Activated CD8-positive, alpha-beta memory T cell treated with anti-CD3 and anti-CD28 coated beads, Interleukin-2, amount 10 ng/mL, durations not matched to agents 7 days and 5 days (primary cell): ENCODE results near the gene KCNAB2. TPM values are rescaled to one million over a fixed set of nuclear protein-coding genes. Genes with fewer than 3 reads are reported as not detected.

Source experiments
- ATAC-seq: fragments of 150-1000 bp; cut with Tn5 transposase; one replicate; pipeline ENCODE4 v1.10.0; 2021; ENCODE audit warnings: moderate library complexity
- CTCF ChIA-PET: fragments of 350-600 bp; sonication (Branson Sonifier 250); formaldehyde crosslinking; loops from one replicate; lab custom pipeline; 2021; ENCODE audit warnings: antibody characterized with exemption; lab: Charles Lee
- DNase-seq: peaks from one replicate; pipeline ENCODE4 v3.0.0-alpha.2; 2020
- H3K27ac Mint-ChIP-seq: one replicate; pipeline ENCODE4 v1.8.0; 2021; ENCODE audit warnings: mild to moderate bottlenecking, mixed read lengths
- H3K27me3 Mint-ChIP-seq: one replicate; pipeline ENCODE4 v1.8.0; 2021; ENCODE audit warnings: mixed read lengths
- H3K36me3 Mint-ChIP-seq: one replicate; pipeline ENCODE4 v1.8.0; 2021; ENCODE audit warnings: mild to moderate bottlenecking, mixed read lengths
- H3K4me1 Mint-ChIP-seq: one replicate; pipeline ENCODE4 v1.8.0; 2021; ENCODE audit warnings: mixed read lengths
- H3K4me3 Mint-ChIP-seq: one replicate; pipeline ENCODE4 v1.8.0; 2021; ENCODE audit warnings: mild to moderate bottlenecking, moderate library complexity, mixed read lengths
- H3K9me3 Mint-ChIP-seq: one replicate; pipeline ENCODE4 v1.8.0; 2022; ENCODE audit warnings: low read depth, mixed read lengths
- total RNA-seq, 2 experiments: library from RNA; stranded (reverse); gene quantifications; one replicate each; pipeline ENCODE4 v1.2.3, GENCODE V29; 2021

Gene KCNAB2
- total RNA-seq, 2 experiments from 2014 or later = 248 to 368 TPM

DNA sequence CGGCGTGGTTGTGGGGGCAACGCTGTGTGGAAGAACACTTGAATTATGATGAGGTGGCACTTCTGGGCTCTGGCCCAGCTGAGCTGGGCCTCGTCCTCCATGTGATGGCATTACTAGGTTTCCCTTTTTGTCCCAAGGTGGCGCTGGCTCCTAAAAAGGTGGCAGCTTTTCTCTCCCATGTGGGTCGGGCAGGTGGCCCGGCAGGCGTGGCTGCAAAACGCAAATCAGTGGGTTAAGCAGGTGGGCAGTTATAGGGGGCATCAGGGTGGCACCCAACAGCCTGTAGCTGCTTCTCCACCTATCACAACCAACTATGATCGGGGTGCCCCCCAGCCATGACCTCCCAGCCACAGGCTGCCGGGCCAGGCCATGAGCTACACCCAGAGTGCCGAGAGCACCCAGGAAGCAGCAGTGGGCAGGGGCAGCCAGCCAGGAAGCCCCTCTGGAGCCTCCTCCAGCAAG is 59.6 kb downstream of the KCNAB2 start:
- ATAC-seq (no peak), DNase-seq (no peak)
- H3K36me3 Mint-ChIP-seq = no peaks in the 10 kb centered on the region
- H3K9me3 Mint-ChIP-seq = no peaks in the 10 kb centered on the region
- no peak overlapping the region for H3K4me3 Mint-ChIP-seq
- H3K27me3 Mint-ChIP-seq = no peaks in the 10 kb centered on the region
- no peak overlapping the region for H3K27ac Mint-ChIP-seq
- H3K4me1 Mint-ChIP-seq = no peaks in the 10 kb centered on the region
- CTCF ChIA-PET = interaction anchor here (1.1 kb wide), 1 partner anchor 101 kb away, joined by 3 read pairs; the partner anchor contains the start of gene RNF207

DNA sequence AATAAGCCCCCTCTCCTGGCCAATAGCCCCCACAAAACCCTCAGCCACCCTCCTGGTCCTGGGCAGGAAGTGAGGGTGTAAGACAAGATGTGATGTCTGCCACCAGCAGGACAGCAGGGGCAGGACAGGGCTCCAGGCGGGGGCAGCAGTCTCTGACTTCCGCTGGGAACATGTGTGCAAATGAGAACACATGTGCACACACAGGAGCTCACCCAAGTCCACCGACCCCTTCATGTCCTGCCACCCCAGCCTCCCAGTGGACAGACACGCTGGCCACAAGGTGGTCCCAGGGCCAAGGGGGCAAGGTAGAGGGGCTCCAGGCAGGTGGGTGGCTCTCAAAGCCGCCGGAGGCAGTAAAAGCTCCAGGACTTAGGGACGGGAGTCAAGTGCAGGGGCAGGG is 60.1 kb downstream of the KCNAB2 start:
- Mint-ChIP-seq H3K4me3 (no peak overlapping the region), H3K36me3 (no peaks in the 10 kb centered on the region), H3K27ac (no peak overlapping the region), H3K9me3 (no peaks in the 10 kb centered on the region), H3K4me1 (no peaks in the 10 kb centered on the region), H3K27me3 (no peaks in the 10 kb centered on the region)
- DNase-seq = no peak
- CTCF ChIA-PET = interaction anchor here (1.1 kb wide), 1 partner anchor 100 kb away, joined by 3 read pairs; the partner anchor contains the start of gene RNF207
- ATAC-seq = no peak

DNA sequence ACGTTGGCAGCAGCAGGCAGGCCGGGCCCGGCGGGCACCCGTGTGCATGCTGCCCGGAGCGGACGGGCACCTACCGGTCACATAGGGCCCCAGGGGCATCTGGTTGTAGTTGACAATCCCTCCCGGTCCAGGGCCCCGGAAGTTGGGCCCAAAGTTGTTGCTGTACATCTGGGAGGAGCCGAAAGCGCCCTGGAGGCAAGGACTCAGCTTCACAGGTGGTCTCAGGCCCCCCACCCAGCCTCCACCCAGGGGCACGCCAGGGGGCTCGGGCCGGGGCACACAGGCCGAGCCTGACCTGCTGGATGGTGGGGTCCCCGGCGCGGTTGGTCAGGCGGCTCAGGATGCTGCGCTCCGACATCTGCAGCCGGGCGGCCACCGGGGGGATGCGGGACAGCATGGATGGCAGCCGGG is 60.6 kb downstream of the KCNAB2 start:
- H3K27me3 Mint-ChIP-seq = no peaks in the 10 kb centered on the region
- CTCF ChIA-PET = no interaction called here
- H3K4me1 Mint-ChIP-seq = no peaks in the 10 kb centered on the region
- H3K9me3 Mint-ChIP-seq = no peaks in the 10 kb centered on the region
- H3K27ac Mint-ChIP-seq = no peak overlapping the region
- no peak overlapping the region for H3K4me3 Mint-ChIP-seq
- ATAC-seq (no peak), DNase-seq (no peak)
- no peaks in the 10 kb centered on the region for H3K36me3 Mint-ChIP-seq

DNA sequence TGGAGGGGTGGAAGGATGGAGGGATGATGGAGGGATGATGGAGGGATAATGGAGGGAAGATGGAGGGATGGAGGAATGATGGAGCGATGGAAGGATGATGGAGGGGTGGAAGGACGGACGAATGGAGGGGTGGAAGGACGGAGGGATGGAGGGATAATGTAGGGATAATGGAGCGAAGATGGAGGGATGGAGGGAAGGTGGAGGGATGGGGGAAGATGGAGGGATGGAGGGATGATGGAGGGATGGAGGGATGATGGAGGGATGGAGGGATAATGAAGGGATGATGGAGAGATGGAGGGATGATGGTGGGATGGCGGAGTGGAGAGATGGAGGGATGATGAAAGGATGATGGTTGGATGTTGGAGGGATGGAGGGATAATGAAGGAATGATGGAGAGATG is 61.3 kb downstream of the KCNAB2 start:
- H3K4me1 Mint-ChIP-seq = no peaks in the 10 kb centered on the region
- ATAC-seq (no peak), DNase-seq (no peak)
- H3K27me3 Mint-ChIP-seq = no peaks in the 10 kb centered on the region
- CTCF ChIA-PET = no interaction called here
- no peak overlapping the region for H3K4me3 Mint-ChIP-seq
- H3K9me3 Mint-ChIP-seq = no peaks in the 10 kb centered on the region
- no peaks in the 10 kb centered on the region for H3K36me3 Mint-ChIP-seq
- no peak overlapping the region for H3K27ac Mint-ChIP-seq

DNA sequence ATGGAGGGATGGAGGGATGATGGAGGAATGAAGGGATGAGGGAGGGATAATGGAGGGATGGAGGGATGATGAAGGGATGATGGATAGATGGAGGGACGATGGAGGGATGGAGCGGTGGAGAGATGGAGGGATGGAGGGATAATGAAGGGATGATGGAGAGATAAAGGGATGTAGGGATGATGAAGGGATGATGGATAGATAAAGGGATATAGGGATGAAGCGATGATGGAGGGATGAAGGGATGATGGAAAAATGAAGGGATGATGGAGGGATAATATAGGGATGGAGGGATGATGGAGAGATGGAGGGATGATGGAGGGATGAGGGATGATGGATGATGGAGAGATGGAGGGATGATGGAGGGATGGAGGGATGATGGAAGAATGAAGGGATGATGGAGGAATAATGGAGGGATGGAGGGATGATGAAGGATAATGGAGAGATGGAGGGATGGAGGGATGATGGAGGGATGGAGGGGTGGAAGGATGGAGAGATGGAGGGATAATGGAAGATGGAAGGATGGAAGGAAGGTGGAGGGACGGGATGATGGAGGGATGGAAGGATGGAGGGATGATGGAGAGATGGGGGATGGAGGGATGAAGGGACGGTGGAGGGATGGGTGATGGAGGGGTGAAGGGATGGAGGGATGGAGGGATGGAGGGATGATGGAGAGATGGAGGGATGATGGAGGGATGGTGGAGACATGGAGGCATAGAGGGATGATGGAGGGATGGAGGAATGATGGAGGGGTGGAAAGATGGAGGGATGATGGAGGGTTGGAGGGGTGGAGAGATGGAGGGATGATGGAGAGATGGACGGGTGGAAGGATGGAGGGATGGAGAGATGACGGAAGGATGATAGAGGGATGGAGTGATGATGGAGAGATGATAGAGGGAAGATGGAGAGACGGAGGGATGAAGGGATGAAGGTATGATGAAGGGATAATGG is 62.0 kb downstream of the KCNAB2 start:
- CTCF ChIA-PET = no interaction called here
- Mint-ChIP-seq H3K27me3 (no peaks in the 10 kb centered on the region), H3K4me3 (no peak overlapping the region), H3K9me3 (no peaks in the 10 kb centered on the region), H3K36me3 (no peaks in the 10 kb centered on the region), H3K4me1 (no peaks in the 10 kb centered on the region), H3K27ac (no peak overlapping the region)
- DNase-seq = no peak
- no peak for ATAC-seq

DNA sequence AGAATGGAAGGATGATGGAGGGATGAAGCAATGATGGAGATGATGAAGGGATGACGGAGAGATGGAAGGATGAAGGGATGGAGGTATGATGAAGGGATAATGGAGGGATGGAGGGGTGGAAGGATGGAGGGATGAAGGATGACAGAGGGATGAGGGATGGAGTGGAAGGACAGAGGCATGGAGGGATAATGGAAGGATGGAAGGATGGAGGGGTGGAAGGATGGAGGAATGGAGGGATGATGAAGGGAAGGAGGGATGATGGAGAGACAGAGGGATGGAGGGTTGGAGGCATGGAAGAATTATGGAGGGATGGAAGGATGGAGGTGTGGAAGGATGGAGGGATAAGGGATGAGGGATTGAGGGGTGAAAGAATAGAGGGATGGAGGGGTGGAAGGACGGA is 62.8 kb downstream of the KCNAB2 start:
- Mint-ChIP-seq H3K9me3 (no peaks in the 10 kb centered on the region), H3K36me3 (no peaks in the 10 kb centered on the region), H3K27ac (no peak overlapping the region), H3K4me1 (no peaks in the 10 kb centered on the region), H3K4me3 (no peak overlapping the region), H3K27me3 (no peaks in the 10 kb centered on the region)
- CTCF ChIA-PET = interaction anchor here (0.6 to 1.1 kb wide), 6 partner anchors 74 to 137 kb away, joined by 3 to 9 read pairs (median 4); no protein-coding TSS in a partner anchor
- ATAC-seq (no peak), DNase-seq (no peak)

- Mint-ChIP-seq H3K27ac (no peak overlapping the region), H3K27me3 (no peaks in the 10 kb centered on the region), H3K36me3 (no peaks in the 10 kb centered on the region), H3K4me1 (no peaks in the 10 kb centered on the region), H3K4me3 (no peak overlapping the region), H3K9me3 (no peaks in the 10 kb centered on the region)
- ATAC-seq = peak; percentile 80
- DNase-seq = peak; percentile 58
- CTCF ChIA-PET = interaction anchor here (0.6 to 1.1 kb wide), 6 partner anchors 74 to 136 kb away, joined by 3 to 9 read pairs (median 4); no protein-coding TSS in a partner anchor
Measured at GRCh38 chr1:6108937-6109614, 63.4 kb downstream of the KCNAB2 start.

GRCh38 chr1:6109688-6110087 is 64.0 kb downstream of the KCNAB2 start:
- DNase-seq (no peak), ATAC-seq (no peak)
- CTCF ChIA-PET = no interaction called here
- no peaks in the 10 kb centered on the region for H3K36me3 Mint-ChIP-seq
- H3K9me3 Mint-ChIP-seq = no peaks in the 10 kb centered on the region
- no peaks in the 10 kb centered on the region for H3K4me1 Mint-ChIP-seq
- H3K4me3 Mint-ChIP-seq = no peak overlapping the region
- H3K27me3 Mint-ChIP-seq = no peaks in the 10 kb centered on the region
- no peak overlapping the region for H3K27ac Mint-ChIP-seq

DNA sequence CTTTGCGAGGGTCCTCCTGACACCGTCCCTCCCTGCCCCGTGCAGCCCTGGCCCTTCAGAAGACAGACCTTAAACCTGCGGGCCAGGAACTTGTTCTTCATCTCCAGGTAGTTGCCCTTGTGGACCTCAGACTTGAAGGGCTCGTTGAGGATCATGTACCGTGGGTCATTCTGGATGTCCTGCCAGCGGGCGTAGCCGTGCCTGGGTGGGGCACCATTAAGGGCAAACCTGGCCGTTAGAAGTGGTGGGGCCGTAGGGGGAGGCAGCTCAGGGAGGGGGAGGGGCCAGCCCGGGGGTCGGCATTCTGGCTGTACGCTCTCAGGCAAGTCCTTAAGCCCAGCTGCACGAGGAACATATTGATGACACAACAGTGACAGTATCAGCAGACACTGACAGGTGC is 64.6 kb downstream of the KCNAB2 start:
- Mint-ChIP-seq H3K4me1 (no peaks in the 10 kb centered on the region), H3K4me3 (no peak overlapping the region), H3K27ac (no peak overlapping the region), H3K27me3 (no peaks in the 10 kb centered on the region), H3K9me3 (no peaks in the 10 kb centered on the region), H3K36me3 (no peaks in the 10 kb centered on the region)
- ATAC-seq (no peak), DNase-seq (no peak)
- CTCF ChIA-PET = no interaction called here

- Mint-ChIP-seq H3K27me3 (peaks cover 4% of the 10 kb centered on the region), H3K4me1 (peaks cover 5% of the 10 kb centered on the region), H3K36me3 (no peaks in the 10 kb centered on the region), H3K9me3 (no peaks in the 10 kb centered on the region), H3K4me3 (no peak overlapping the region), H3K27ac (no peak overlapping the region)
- CTCF ChIA-PET = no interaction called here
- ATAC-seq (no peak), DNase-seq (no peak)
Measured at GRCh38 chr1:6111571-6111970, 65.9 kb downstream of the KCNAB2 start.

DNA sequence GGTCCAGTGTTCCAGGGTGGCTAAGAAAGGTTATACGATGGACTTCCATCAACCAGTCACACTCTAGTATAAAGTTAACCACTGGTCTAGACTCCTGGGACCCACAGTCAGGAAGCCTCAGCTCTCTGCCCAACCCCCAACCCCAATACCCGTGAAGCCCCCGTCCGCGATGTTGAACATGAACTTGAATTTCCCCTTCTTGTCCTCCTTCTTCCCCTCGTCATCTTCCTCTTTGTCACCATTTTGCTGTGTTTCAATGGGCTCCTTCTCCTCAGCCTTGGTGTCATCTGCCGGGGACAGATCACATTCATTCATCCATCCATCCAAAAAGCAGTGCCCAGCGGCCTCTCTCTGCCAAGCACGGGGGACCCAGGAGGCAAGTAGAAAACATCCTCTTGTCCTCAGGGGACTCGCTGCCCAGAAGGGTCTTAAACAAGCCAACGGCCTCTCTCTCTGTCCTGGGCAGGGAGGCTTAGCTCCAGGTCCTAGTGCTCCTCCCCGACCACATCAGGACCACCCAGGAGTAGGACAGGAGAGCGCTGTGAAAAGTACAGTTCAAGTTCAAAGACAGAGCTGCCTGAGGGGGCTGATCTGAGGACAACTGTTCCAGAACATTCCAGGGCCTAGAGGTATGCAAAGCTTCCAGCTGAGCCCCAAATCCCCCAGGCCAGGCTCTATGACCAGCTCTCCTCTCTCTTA is 66.5 kb downstream of the KCNAB2 start:
- ATAC-seq (no peak), DNase-seq (no peak)
- CTCF ChIA-PET = interaction anchor here (1.0 kb wide), 1 partner anchor 134 kb away, joined by 3 read pairs; no protein-coding TSS in a partner anchor
- Mint-ChIP-seq H3K9me3 (no peaks in the 10 kb centered on the region), H3K27ac (no peak overlapping the region), H3K4me1 (peaks cover 8% of the 10 kb centered on the region), H3K36me3 (no peaks in the 10 kb centered on the region), H3K4me3 (no peak overlapping the region), H3K27me3 (peaks cover 6% of the 10 kb centered on the region)

- ATAC-seq = no peak
- Mint-ChIP-seq H3K27me3 (peaks cover 6% of the 10 kb centered on the region), H3K4me1 (peaks cover 8% of the 10 kb centered on the region), H3K36me3 (no peaks in the 10 kb centered on the region), H3K27ac (no peak overlapping the region), H3K9me3 (no peaks in the 10 kb centered on the region), H3K4me3 (no peak overlapping the region)
- DNase-seq = no peak
- CTCF ChIA-PET = interaction anchor here (1.0 kb wide), 1 partner anchor 133 kb away, joined by 3 read pairs; no protein-coding TSS in a partner anchor
Measured at GRCh38 chr1:6112690-6113005, 67.0 kb downstream of the KCNAB2 start.

GRCh38 chr1:6113116-6113515 is 67.4 kb downstream of the KCNAB2 start:
- Mint-ChIP-seq H3K27ac (no peak overlapping the region), H3K27me3 (peaks cover 6% of the 10 kb centered on the region), H3K4me1 (peaks cover 8% of the 10 kb centered on the region), H3K9me3 (no peaks in the 10 kb centered on the region), H3K4me3 (no peak overlapping the region), H3K36me3 (no peaks in the 10 kb centered on the region)
- CTCF ChIA-PET = interaction anchor here (1.0 kb wide), 1 partner anchor 133 kb away, joined by 3 read pairs; no protein-coding TSS in a partner anchor
- DNase-seq = no peak
- ATAC-seq = no peak
